Measurements from ENCODE around the gene ZC3H7A.

DNA sequence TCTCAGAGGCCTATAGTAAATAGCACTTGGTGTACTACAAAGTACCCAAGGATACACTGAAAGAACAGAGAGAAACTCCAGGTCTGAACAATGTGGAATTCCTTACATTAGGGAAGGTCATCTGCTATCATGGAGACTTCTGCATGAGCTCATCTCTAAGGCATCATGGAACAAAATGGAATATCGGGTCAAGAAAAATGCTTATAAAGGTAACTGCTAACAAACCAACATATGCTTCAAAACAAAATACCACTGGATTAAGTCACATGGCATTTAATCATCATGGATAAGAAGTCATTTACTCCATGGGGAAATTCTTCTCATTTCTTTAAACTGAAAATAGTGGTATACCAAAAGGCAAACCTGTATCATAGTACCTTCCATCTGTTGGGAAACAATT lies 88.6 kb downstream of the ZC3H7A start:
- TF ChIP-seq POLR2A (IDR thresholded peaks at IDR 0.05) (no peak), CTCF (IDR thresholded peaks at IDR 0.05) (no peak)

Measured in sigmoid colon (tissue), 3 donors.